Dermis blood vessel endothelial cell (primary cell): ENCODE results near the gene HHAT. TPM values are rescaled to one million over a fixed set of nuclear protein-coding genes. Genes with fewer than 3 reads are reported as not detected.

ENCODE experiments used
- DNase-seq: peaks from one replicate; pipeline ENCODE4 v3.0.0; 2010
- total RNA-seq: library from RNA; depleted of rRNA; stranded (reverse); fragments of >200 nt; gene quantifications from 2 replicates; pipeline ENCODE4 v1.2.3, GENCODE V29; 2014

HHAT gene
- total RNA-seq, 1 donor from 2014 or later = 4.8 TPM

GRCh38 chr1:210360852-210361477, 32.3 kb downstream of the HHAT start:
- DNase-seq = peak; percentile 51

GRCh38 chr1:210361665-210362064, 33.0 kb downstream of the HHAT start:
- DNase-seq = no peak

- no peak for DNase-seq
Measured at GRCh38 chr1:210362526-210362925, 33.8 kb downstream of the HHAT start.

GRCh38 chr1:210363119-210363518, 34.4 kb downstream of the HHAT start:
- no peak for DNase-seq

- no peak for DNase-seq
Measured at GRCh38 chr1:210364479-210364878, 35.8 kb downstream of the HHAT start.

GRCh38 chr1:210366767-210367166, 38.1 kb downstream of the HHAT start:
- DNase-seq = no peak

- DNase-seq = no peak
Measured at GRCh38 chr1:210367566-210367965, 38.9 kb downstream of the HHAT start.

- DNase-seq = no peak
Measured at GRCh38 chr1:210369425-210369824, 40.7 kb downstream of the HHAT start.

GRCh38 chr1:210371916-210372315, 43.2 kb downstream of the HHAT start:
- DNase-seq = no peak

GRCh38 chr1:210372491-210372890, 43.8 kb downstream of the HHAT start:
- no peak for DNase-seq

GRCh38 chr1:210372931-210373627, 44.4 kb downstream of the HHAT start:
- no peak for DNase-seq

GRCh38 chr1:210373628-210373877, 44.9 kb downstream of the HHAT start:
- no peak for DNase-seq

- DNase-seq = peak; percentile 73
Measured at GRCh38 chr1:210373878-210374599, 45.3 kb downstream of the HHAT start.

GRCh38 chr1:210374600-210374953, 45.9 kb downstream of the HHAT start:
- no peak for DNase-seq

- DNase-seq = no peak
Measured at GRCh38 chr1:210376836-210377372, 48.2 kb downstream of the HHAT start.

- DNase-seq = no peak
Measured at GRCh38 chr1:210377731-210378333, 49.1 kb downstream of the HHAT start.

GRCh38 chr1:210378736-210379135, 50.0 kb downstream of the HHAT start:
- DNase-seq = no peak

- DNase-seq = no peak
Measured at GRCh38 chr1:210381934-210382333, 53.2 kb downstream of the HHAT start.

- DNase-seq = no peak
Measured at GRCh38 chr1:210384625-210385024, 55.9 kb downstream of the HHAT start.

GRCh38 chr1:210385228-210385627, 56.5 kb downstream of the HHAT start:
- no peak for DNase-seq

GRCh38 chr1:210394281-210394821, 65.6 kb downstream of the HHAT start:
- no peak for DNase-seq

- no peak for DNase-seq
Measured at GRCh38 chr1:210396541-210396940, 67.8 kb downstream of the HHAT start.

GRCh38 chr1:210397252-210397651, 68.5 kb downstream of the HHAT start:
- DNase-seq = no peak
